ENCODE measurements around the gene PDE11A.

Gene PDE11A

DNA sequence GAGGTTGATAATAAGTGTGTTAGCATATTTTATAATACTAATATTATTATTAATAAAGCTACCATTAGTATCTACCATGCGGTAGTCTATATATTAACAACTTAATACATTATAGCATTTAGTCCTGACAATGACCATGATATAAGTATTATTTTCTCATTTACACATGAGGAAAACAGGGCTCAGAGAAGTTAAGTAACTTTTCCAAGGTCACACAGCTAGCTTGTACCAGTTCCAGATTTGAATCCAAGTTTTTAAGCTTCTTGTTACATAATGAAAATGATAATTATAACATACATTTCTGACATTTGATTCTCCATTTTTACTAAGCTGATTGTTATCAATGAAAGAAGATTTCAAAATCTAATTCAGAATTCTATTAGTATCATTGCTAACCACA lies 369.4 kb downstream of the PDE11A start:
- no peak for TF ChIP-seq POLR2A (IDR thresholded peaks at IDR 0.05; ENCODE audit: low read length)
- no peak for TF ChIP-seq GATA1 (IDR thresholded peaks at IDR 0.05; ENCODE audit: low read depth, low read length)
- DNase-seq, result no peak

GRCh38 chr2:177698281-177698680 lies 374.3 kb downstream of the PDE11A start:
- DNase-seq, result no peak
- TF ChIP-seq GATA1 (IDR thresholded peaks at IDR 0.05; ENCODE audit: low read depth, low read length) (no peak), POLR2A (IDR thresholded peaks at IDR 0.05; ENCODE audit: low read length) (no peak)

- DNase-seq, result no peak
- no peak for TF ChIP-seq GATA1 (IDR thresholded peaks at IDR 0.05; ENCODE audit: low read depth, low read length)
- no peak for TF ChIP-seq POLR2A (IDR thresholded peaks at IDR 0.05; ENCODE audit: low read length)
These were observed 378.2 kb downstream of the PDE11A start for GRCh38 chr2:177694348-177694747.

DNA sequence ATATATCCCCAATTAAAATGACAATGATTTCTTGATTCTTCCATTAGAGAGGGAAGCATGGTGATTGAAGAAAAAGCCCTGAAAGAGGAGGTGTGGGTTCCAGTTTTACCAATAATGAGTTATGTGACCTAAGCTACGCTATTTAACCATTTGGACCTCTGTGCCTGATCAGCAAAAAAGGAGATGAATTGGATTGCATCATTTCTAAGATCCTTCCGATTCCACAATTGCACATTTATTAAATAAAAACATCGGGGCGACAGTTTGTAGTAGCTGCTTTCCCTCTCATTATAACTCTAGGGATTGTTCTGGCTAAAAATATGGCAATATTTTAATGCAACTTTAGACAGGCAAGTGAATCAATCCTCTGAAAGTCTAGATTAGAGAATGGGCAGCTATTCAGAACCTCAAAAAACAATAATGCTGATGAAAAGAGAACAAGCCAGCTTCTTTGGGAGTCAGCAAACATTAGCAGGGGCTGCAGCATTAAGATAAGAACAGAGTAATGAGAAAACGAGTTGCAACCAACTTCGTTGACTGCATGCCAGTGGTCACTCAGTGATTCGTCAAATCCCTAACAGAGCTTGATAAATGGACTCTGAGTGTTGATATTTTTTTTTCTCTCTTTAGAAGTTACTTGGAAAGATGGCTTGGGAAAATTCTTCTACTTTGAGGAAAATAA lies 378.8 kb downstream of the PDE11A start:
- DNase-seq, result peak; percentile 57 to 80
- TF ChIP-seq GATA1 (IDR thresholded peaks at IDR 0.05; ENCODE audit: low read depth, low read length) (no peak), POLR2A (IDR thresholded peaks at IDR 0.05; ENCODE audit: low read length) (no peak)

- TF ChIP-seq GATA1 (IDR thresholded peaks at IDR 0.05; ENCODE audit: low read depth, low read length) (no peak), POLR2A (IDR thresholded peaks at IDR 0.05; ENCODE audit: low read length) (no peak)
- no peak for DNase-seq
These were observed 379.8 kb downstream of the PDE11A start for GRCh38 chr2:177692783-177693269.

DNA sequence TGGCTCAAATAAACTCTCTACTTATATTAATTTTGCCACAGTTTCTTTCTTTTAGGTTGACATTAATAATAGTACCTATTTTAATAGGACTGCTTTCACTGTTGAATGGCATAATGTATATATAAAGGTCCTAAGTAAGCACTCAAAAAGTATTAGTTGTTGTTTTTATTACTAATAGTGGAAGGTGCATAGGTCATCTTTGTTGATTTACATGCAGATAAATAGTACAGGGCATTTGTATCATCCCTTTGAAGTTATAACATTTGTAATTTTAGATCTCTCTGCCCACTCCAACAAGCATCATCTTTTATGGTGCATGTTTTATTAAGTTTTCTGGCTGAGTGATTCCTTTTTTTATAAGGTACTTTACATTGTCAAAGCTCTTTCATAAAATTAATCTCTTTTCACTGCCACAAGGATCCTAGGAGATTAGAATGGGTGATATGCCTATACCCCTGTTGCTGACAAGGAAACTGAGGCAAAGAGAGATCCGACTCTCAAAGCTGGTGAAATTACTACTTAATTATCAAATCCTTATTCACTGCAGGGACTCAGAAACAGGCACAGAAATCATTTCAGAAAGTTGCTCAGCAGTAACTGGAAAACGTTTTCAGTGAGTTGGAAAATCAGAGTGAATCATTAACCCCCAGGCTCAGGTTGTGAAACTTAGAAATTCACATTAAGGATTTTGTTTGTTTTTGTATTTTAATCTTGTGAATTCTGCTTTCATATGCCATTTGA lies 380.4 kb downstream of the PDE11A start:
- TF ChIP-seq GATA1 (IDR thresholded peaks at IDR 0.05; ENCODE audit: low read depth, low read length) (no peak), POLR2A (IDR thresholded peaks at IDR 0.05; ENCODE audit: low read length) (no peak)
- DNase-seq, result no peak

DNA sequence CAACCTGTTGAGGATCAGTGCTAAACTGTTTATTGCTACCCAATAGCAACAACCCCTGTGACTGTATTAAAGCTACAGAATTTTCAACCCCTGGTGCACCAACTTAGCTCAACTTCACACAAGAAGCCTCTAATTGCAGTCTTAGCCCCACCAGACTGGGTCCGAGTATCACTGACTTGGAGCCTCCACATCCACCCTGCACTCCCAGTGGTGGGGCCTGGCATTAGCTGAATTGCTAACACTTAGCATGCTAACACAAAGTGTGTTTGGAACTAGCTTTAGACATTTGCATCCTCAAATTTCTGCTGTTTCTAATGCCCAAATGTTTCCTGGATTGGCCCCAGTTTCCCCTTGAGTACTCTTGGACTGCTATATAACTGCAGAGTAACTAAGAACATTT lies 381.4 kb downstream of the PDE11A start:
- DNase-seq, result no peak
- no peak for TF ChIP-seq POLR2A (IDR thresholded peaks at IDR 0.05; ENCODE audit: low read length)
- TF ChIP-seq GATA1 (IDR thresholded peaks at IDR 0.05; ENCODE audit: low read depth, low read length), result no peak

GRCh38 chr2:177689623-177690022 lies 383.0 kb downstream of the PDE11A start:
- peak; percentile 7 to 30 for DNase-seq
- TF ChIP-seq POLR2A (IDR thresholded peaks at IDR 0.05; ENCODE audit: low read length), result no peak
- no peak for TF ChIP-seq GATA1 (IDR thresholded peaks at IDR 0.05; ENCODE audit: low read depth, low read length)

GRCh38 chr2:177688844-177689243 lies 383.7 kb downstream of the PDE11A start:
- TF ChIP-seq GATA1 (IDR thresholded peaks at IDR 0.05; ENCODE audit: low read depth, low read length) (no peak), POLR2A (IDR thresholded peaks at IDR 0.05; ENCODE audit: low read length) (no peak)

GRCh38 chr2:177683661-177684069 lies 388.9 kb downstream of the PDE11A start:
- DNase-seq, result no peak
- TF ChIP-seq GATA1 (IDR thresholded peaks at IDR 0.05; ENCODE audit: low read depth, low read length), result no peak
- TF ChIP-seq POLR2A (IDR thresholded peaks at IDR 0.05; ENCODE audit: low read length), result no peak

More at GRCh38 chr2:177688844-177689243, 383.7 kb downstream of the PDE11A start:
- DNase-seq, result no peak

DNA sequence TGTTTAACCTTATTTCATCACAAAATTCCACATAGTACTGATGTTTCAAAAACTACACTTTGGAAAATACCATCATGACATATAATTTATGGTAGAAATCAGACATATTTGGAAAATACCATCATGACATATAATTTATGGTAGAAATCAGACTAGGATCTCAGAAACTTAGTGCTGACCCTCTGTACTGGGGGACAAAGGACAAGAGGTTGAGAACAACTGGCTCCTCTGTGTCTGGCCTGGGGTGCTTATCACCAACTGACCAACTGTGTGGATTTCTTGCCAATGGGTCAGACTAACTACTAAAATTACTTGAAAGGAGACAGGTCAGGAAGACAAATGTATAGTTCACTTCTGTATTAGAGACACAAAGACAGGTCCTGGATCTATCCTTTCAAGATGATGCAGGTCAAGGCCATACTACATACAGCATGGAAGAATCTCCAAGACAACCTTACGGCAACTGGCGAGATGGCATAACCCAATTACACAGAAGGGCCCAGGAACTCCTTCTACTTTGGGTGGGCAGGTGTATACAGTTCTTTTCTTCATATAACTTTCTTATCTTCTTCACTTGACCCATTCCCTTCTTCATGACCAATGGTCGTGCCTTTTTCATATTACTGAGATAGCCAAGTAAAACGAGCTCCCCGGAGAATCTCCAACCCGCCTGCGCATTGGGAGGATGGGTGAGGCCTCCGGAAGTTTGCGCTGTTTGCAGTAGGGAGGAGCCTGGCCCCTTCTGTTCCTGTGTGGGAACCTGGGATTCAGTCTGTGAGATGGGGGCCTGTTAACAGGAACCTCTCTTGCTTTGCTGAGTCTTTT lies 389.5 kb downstream of the PDE11A start:
- TF ChIP-seq GATA1 (IDR thresholded peaks at IDR 0.05; ENCODE audit: low read depth, low read length) (no peak), POLR2A (IDR thresholded peaks at IDR 0.05; ENCODE audit: low read length) (no peak)
- no peak for DNase-seq

DNA sequence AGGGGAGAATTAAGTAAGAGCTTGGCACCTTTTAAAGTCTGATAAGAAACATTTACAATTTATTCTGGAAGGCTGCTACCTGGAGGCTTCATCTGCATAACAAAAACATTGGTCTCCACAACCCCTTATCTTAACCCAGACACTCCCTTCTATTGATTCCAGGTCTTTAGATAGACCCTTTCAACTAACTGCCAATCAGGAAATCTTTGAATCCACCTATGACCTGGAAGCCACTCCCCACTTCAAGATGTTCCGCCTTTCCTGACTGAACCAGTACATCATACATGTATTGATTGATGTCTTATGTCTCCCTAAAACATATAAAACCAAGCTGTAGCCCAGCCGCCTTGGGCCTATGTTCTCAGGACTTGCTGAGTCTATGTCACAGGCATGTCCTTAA lies 390.6 kb downstream of the PDE11A start:
- TF ChIP-seq GATA1 (IDR thresholded peaks at IDR 0.05; ENCODE audit: low read depth, low read length) (no peak), POLR2A (IDR thresholded peaks at IDR 0.05; ENCODE audit: low read length) (no peak)
- no peak for DNase-seq

DNA sequence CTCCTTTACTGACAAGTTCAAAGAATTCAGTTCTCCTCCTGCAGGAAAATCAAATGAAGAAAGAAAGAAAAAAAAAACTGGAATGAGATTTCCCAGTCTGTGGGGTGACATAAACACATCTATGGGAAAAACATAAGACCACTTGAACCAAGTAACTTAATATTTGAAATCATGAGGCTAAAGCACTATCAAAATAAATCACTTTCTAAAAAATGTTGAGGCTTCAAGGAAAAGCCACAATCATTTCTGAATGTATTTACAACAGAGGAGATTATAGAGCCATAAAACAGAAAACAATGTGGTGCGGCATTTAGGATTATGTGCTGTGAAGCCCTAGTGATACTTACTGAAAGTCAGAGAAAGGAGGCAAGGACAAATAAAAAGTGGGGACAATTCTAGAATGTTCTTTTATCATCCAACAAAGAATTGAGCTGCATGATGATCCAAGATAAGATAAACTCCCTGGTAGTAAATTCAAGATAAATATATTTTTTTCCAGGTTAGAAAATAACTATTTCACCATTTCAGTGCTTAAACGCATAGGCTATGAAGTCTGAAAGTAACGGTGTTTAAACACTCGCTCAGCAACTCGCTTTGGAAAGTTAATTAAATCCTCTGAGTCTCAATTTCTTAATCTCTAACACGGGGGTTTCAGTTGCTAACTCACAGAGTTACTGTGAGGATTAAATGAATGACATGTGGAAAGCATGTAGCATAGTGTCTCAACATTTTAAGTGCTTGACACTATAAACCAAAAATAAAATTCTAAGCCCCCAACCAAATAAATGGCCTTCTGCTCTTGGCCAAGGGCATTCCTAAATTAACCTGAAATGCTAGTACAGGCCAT lies 391.5 kb downstream of the PDE11A start:
- no peak for TF ChIP-seq GATA1 (IDR thresholded peaks at IDR 0.05; ENCODE audit: low read depth, low read length)
- no peak for TF ChIP-seq POLR2A (IDR thresholded peaks at IDR 0.05; ENCODE audit: low read length)
- no peak for DNase-seq
